GM12878 (cell line): ENCODE results near the gene METAP1D. TPM values are rescaled to one million over a fixed set of nuclear protein-coding genes. Genes with fewer than 3 reads are reported as not detected.

Experiments
- ATAC-seq: fragments of 200-7000 bp; cut with Tn5 transposase; 3 replicates; pipeline ENCODE4 v1.9.1; 2020; ENCODE audit warnings: mild to moderate bottlenecking, moderate library complexity
- BruUV-seq: library from RNA; stranded (reverse); fragments of 400-500 nt; replicated peaks from 2 replicates; lab custom pipeline; 2021; lab: Mats Ljungman, UMichigan
- CTCF ChIA-PET: fragments of 300-600 bp; sonication (Branson Sonifier 250); formaldehyde crosslinking; extraction: SDS; loops from one replicate; lab custom pipeline; 2021; ENCODE audit warnings: inconsistent platforms; lab: Yijun Ruan, JAX
- POLR2A ChIA-PET: fragments of 350-600 bp; formaldehyde crosslinking; extraction: SDS; loops from one replicate; lab custom pipeline; 2021; ENCODE audit warnings: inconsistent platforms; lab: Charles Lee
- RAD21 ChIA-PET: fragments of 300-600 bp; sonication (Branson Sonifier 250); formaldehyde crosslinking; loops from one replicate; lab custom pipeline; 2023; ENCODE audit warnings: antibody characterized with exemption; ENCODE audit not compliant: unreplicated experiment; lab: Charles Lee
- SMC1A ChIA-PET: fragments of 300-600 bp; sonication (Branson Sonifier 250); formaldehyde crosslinking; loops from one replicate; lab custom pipeline; 2023; ENCODE audit not compliant: unreplicated experiment, uncharacterized antibody; lab: Charles Lee
- DNase-seq: peaks from one replicate; pipeline ENCODE4 v3.0.0-alpha.2; 2011; ENCODE audit warnings: low read depth, low spot score
- FAIRE-seq: peaks from 3 replicates; lab custom pipeline; 2011; peaks lifted over from hg19 to GRCh38; lab: Jason Lieb, UNC
- H2AFZ ChIP-seq: 2 replicates; pipeline ENCODE4 v1.6.0; 2011; ENCODE audit warnings: low read depth, low read length, control low read depth; ENCODE audit not compliant: control insufficient read depth
- H3K27ac ChIP-seq: 2 replicates; pipeline ENCODE4 v1.5.1; 2011; ENCODE audit warnings: control low read depth; ENCODE audit not compliant: control insufficient read depth, insufficient read depth
- H3K27me3 ChIP-seq, 2 experiments: replicated peaks in 1 of 2; 2 replicates each; pipeline versions ENCODE4 v1.6.0 to v1.6.1; 2011; ENCODE audit warnings: low read length in 1 of 2; ENCODE audit not compliant: control insufficient read depth in 2 of 2, insufficient read depth in 2 of 2
- H3K36me3 ChIP-seq, 2 experiments: 2 replicates each; pipeline ENCODE4 v1.5.1; 2011; ENCODE audit warnings: low read length in 1 of 2; ENCODE audit not compliant: control insufficient read depth in 2 of 2, insufficient read depth in 2 of 2
- H3K4me1 ChIP-seq: 2 replicates; pipeline ENCODE4 v1.6.1; 2011; ENCODE audit warnings: mild to moderate bottlenecking, low read length, moderate library complexity, mixed read lengths; ENCODE audit not compliant: control insufficient read depth, insufficient read depth
- H3K4me2 ChIP-seq: 2 replicates; pipeline ENCODE4 v1.6.0; 2011; ENCODE audit warnings: control low read depth; ENCODE audit not compliant: control insufficient read depth, insufficient read depth
- H3K4me3 ChIP-seq: fragments of 200-600 bp; sonication (generic); 2 replicates; pipeline ENCODE4 v1.5.1; 2016
- H3K79me2 ChIP-seq: 2 replicates; pipeline ENCODE4 v1.6.0; 2011; ENCODE audit warnings: low read length; ENCODE audit not compliant: control insufficient read depth, insufficient read depth
- H3K9ac ChIP-seq: 2 replicates; pipeline ENCODE4 v1.8.0; 2011; ENCODE audit warnings: low read length, control low read depth, mixed read lengths; ENCODE audit not compliant: control insufficient read depth, insufficient read depth
- H3K9me3 ChIP-seq: replicated peaks from 3 replicates; pipeline ENCODE4 v1.5.1; 2011; ENCODE audit warnings: mild to moderate bottlenecking, low read length; ENCODE audit not compliant: control insufficient read depth, insufficient read depth
- H4K20me1 ChIP-seq: 2 replicates; pipeline ENCODE4 v1.6.0; 2011; ENCODE audit not compliant: control insufficient read depth, insufficient read depth
- BACH1 ChIP-seq: fragments of 450-650 bp; IDR thresholded peaks from 2 replicates; pipeline ENCODE4 v1.6.1; 2017; ENCODE audit warnings: mild to moderate bottlenecking, borderline replicate concordance
- BRCA1 ChIP-seq: IDR thresholded peaks from 2 replicates; pipeline ENCODE4 v1.6.1; 2011; ENCODE audit warnings: low read depth, low read length, improper control_type of control experiment
- CREB1 ChIP-seq: IDR thresholded peaks from 2 replicates; pipeline ENCODE4 v1.6.1; 2012; ENCODE audit warnings: low read depth, mild to moderate bottlenecking, inconsistent platforms
- CUX1 ChIP-seq: IDR thresholded peaks from 2 replicates; pipeline ENCODE4 v1.6.1; 2012; ENCODE audit warnings: improper control_type of control experiment, low read depth, low read length; ENCODE audit not compliant: insufficient replicate concordance
- FOS ChIP-seq: IDR thresholded peaks from 3 replicates; pipeline ENCODE4 v1.6.1; 2011; ENCODE audit warnings: borderline replicate concordance; ENCODE audit not compliant: insufficient read length; ENCODE audit errors: extremely low read depth
- FOXM1 ChIP-seq: IDR thresholded peaks from 2 replicates; pipeline ENCODE4 v1.6.1; 2012; ENCODE audit warnings: low read depth, mild to moderate bottlenecking, inconsistent platforms, low read length, moderate library complexity
- MAX ChIP-seq: IDR thresholded peaks from 2 replicates; pipeline ENCODE4 v1.6.1; 2012; ENCODE audit warnings: low read depth, low read length, improper control_type of control experiment
- MEF2A ChIP-seq: IDR thresholded peaks from 2 replicates; pipeline ENCODE4 v1.6.1; 2011; ENCODE audit warnings: low read depth, mild to moderate bottlenecking, low read length, moderate library complexity; ENCODE audit not compliant: insufficient read depth
- MXI1 ChIP-seq: fragments of 150-350 bp; IDR thresholded peaks from 2 replicates; pipeline ENCODE4 v1.6.1; 2011; ENCODE audit warnings: low read depth, mild to moderate bottlenecking, inconsistent platforms, low read length, improper control_type of control experiment
- POLR2A ChIP-seq: IDR thresholded peaks from 2 replicates; pipeline ENCODE4 v1.6.1; 2011; ENCODE audit warnings: low read depth, mild to moderate bottlenecking, low read length
- WGBS: methylation state at CpG from one replicate; pipeline ENCODE4 v1.1.6; 2016; ENCODE audit warnings: low lambda C conversion rate; ENCODE audit not compliant: insufficient replicate concordance, insufficient coverage; ENCODE audit errors: missing lambda C conversion rate; 5-methylcytosine and 5-hydroxymethylcytosine counted together
- in situ Hi-C: fragments of 300-500 bp; cut with MboI; formaldehyde crosslinking; loops from 9 replicates; pipeline ENCODE4 v1.14.3; 2018; ENCODE audit warnings: mixed read lengths
- intact Hi-C: fragments of 100-400 bp; cut with micrococcal nuclease; formaldehyde crosslinking; loops from one replicate; pipeline ENCODE4 v1.14.2; 2022; ENCODE audit not compliant: unreplicated experiment
- polyA plus RNA-seq, 11 experiments: library from polyadenylated mRNA; depleted of rRNA in 4 of 11; unstranded in 6 of 11; stranded (reverse) in 5 of 11; fragments of >200 nt; fragmentation: Nextera tagmentation in 4 of 11; fragmentation: Illumina TruSeq in 1 of 11; extraction: Ambion mirVana in 4 of 11; extraction: Trizol in 1 of 11; gene quantifications; 1 replicate in 1 of 11; 2 replicates in 10 of 11; pipeline versions ENCODE4 v1.2.1 to v1.2.3, GENCODE V29; 2011 to 2016; ENCODE audit warnings: inconsistent platforms in 2 of 11, missing spikeins in 2 of 11, low read depth in 1 of 11
- total RNA-seq, 4 experiments: library from RNA; depleted of rRNA in 3 of 4; stranded (reverse); fragments of >200 nt in 3 of 4; fragmentation: Illumina TruSeq in 1 of 4; extraction: Trizol in 1 of 4; gene quantifications; 2 replicates each; pipeline versions ENCODE4 v1.2.1 to v1.2.3, GENCODE V29; 2013 to 2021
- TF ChIP-seq, protein P1 (sequence below), 3 experiments: IDR thresholded peaks in 2 of 3; conservative IDR thresholded peaks in 1 of 3; 2 replicates each; pipeline ENCODE4 v1.5.1; 2011; ENCODE audit warnings: low read depth in 3 of 3, low read length in 3 of 3, mild to moderate bottlenecking in 3 of 3, control low read depth in 2 of 3, moderate library complexity in 2 of 3, inconsistent platforms in 1 of 3, mixed read lengths in 1 of 3; ENCODE audit not compliant: control insufficient read depth in 2 of 3, insufficient read depth in 1 of 3; ENCODE audit errors: extremely low read depth in 1 of 3
- TF ChIP-seq, protein P2 (sequence below): fragments of 450-650 bp; IDR thresholded peaks from 2 replicates; pipeline ENCODE4 v1.6.1; 2017; ENCODE audit warnings: low read depth, mild to moderate bottlenecking, moderate library complexity
- TF ChIP-seq, protein P3 (sequence below): fragments of 450-650 bp; IDR thresholded peaks from 2 replicates; pipeline ENCODE4 v1.6.1; 2016; ENCODE audit warnings: mild to moderate bottlenecking

The METAP1D gene
- total and polyA plus RNA-seq, 10 of the 15 experiments (the other 5 are each of a cell fraction or from before 2014, with no cell fraction given): 4.5 to 12.1 (median 7.8) TPM

GRCh38 chr2:171985076-171985475 is 14.7 kb upstream of the METAP1D start:
- Histone ChIP-seq H4K20me1 (no peaks in the 10 kb centered on the region), H3K79me2 (no peaks in the 10 kb centered on the region), H2AFZ (no peak overlapping the region), H3K4me3 (no peak overlapping the region), H3K27me3 (no peaks in the 10 kb centered on the region), H3K9ac (no peak overlapping the region), H3K27ac (no peak overlapping the region), H3K36me3 (peaks cover 0 to 2% of the 10 kb centered on the region in 2 experiments; a peak in 2 of 4 replicates), H3K4me1 (no peaks in the 10 kb centered on the region), H3K9me3 (no peaks in the 10 kb centered on the region), H3K4me2 (no peak overlapping the region)
- ATAC-seq (no peak), FAIRE-seq (no peak), DNase-seq (no peak)
- POLR2A ChIA-PET: no interaction called here
- SMC1A ChIA-PET: interaction anchor here (0.6 to 1.0 kb wide), 3 partner anchors 192 to 281 kb away, joined by 3 read pairs; no protein-coding TSS in a partner anchor
- CTCF ChIA-PET: no interaction called here
- WGBS: 95% methylated on average over 2 of the region's 2 CpGs
- in situ Hi-C loops: no loop called here
- intact Hi-C loops: no loop called here
- no TSS peak for BruUV-seq
- RAD21 ChIA-PET: no interaction called here
- TF ChIP-seq, protein P1, sequence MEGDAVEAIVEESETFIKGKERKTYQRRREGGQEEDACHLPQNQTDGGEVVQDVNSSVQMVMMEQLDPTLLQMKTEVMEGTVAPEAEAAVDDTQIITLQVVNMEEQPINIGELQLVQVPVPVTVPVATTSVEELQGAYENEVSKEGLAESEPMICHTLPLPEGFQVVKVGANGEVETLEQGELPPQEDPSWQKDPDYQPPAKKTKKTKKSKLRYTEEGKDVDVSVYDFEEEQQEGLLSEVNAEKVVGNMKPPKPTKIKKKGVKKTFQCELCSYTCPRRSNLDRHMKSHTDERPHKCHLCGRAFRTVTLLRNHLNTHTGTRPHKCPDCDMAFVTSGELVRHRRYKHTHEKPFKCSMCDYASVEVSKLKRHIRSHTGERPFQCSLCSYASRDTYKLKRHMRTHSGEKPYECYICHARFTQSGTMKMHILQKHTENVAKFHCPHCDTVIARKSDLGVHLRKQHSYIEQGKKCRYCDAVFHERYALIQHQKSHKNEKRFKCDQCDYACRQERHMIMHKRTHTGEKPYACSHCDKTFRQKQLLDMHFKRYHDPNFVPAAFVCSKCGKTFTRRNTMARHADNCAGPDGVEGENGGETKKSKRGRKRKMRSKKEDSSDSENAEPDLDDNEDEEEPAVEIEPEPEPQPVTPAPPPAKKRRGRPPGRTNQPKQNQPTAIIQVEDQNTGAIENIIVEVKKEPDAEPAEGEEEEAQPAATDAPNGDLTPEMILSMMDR (IDR thresholded peaks at IDR 0.05 in 2 of 3, conservative IDR thresholded peaks at IDR 0.05 in 1 of 3; ENCODE audit: control insufficient read depth in 2 of 3, extremely low read depth in 1 of 3, insufficient read depth in 1 of 3, low read depth in 3 of 3, low read length in 3 of 3): no peak
- TF ChIP-seq CREB1 (no peak), FOS (no peak), FOXM1 (no peak), MAX (no peak), BRCA1 (no peak), MXI1 (no peak), POLR2A (no peak), BACH1 (no peak), MEF2A (no peak), CUX1 (no peak)
- TF ChIP-seq, protein P2, sequence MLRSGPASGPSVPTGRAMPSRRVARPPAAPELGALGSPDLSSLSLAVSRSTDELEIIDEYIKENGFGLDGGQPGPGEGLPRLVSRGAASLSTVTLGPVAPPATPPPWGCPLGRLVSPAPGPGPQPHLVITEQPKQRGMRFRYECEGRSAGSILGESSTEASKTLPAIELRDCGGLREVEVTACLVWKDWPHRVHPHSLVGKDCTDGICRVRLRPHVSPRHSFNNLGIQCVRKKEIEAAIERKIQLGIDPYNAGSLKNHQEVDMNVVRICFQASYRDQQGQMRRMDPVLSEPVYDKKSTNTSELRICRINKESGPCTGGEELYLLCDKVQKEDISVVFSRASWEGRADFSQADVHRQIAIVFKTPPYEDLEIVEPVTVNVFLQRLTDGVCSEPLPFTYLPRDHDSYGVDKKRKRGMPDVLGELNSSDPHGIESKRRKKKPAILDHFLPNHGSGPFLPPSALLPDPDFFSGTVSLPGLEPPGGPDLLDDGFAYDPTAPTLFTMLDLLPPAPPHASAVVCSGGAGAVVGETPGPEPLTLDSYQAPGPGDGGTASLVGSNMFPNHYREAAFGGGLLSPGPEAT: no peak
- TF ChIP-seq, protein P3, sequence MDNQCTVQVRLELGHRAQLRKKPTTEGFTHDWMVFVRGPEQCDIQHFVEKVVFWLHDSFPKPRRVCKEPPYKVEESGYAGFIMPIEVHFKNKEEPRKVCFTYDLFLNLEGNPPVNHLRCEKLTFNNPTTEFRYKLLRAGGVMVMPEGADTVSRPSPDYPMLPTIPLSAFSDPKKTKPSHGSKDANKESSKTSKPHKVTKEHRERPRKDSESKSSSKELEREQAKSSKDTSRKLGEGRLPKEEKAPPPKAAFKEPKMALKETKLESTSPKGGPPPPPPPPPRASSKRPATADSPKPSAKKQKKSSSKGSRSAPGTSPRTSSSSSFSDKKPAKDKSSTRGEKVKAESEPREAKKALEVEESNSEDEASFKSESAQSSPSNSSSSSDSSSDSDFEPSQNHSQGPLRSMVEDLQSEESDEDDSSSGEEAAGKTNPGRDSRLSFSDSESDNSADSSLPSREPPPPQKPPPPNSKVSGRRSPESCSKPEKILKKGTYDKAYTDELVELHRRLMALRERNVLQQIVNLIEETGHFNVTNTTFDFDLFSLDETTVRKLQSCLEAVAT: no peak
